ENCODE measurements around the gene ARHGAP23.
"Not testable (repeated sequence)": the region's sequence is repeated elsewhere in the genome, so short reads cannot be mapped to it uniquely, and the experiment has no call there.

DNA sequence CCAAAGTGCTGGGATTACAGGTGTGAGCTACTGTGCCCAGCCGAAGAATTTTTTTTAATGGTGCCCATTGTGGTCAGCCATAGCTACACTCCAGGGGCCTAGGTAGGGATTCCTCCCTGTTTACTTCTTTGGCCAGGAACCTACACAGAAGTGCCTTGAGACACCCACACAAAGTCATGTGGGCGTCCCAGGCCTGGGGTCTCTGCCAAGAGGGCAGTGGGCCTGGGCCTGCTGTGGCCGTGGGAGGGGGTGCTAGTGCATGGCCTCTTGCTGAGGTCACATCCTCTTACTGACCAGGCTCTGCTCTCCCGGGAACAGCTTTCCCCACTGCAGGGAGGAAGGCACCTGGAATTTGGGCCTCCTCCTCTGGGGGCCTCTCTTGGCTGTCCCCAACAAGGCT lies 50.4 kb downstream of the ARHGAP23 start:
- TF ChIP-seq, protein P1, sequence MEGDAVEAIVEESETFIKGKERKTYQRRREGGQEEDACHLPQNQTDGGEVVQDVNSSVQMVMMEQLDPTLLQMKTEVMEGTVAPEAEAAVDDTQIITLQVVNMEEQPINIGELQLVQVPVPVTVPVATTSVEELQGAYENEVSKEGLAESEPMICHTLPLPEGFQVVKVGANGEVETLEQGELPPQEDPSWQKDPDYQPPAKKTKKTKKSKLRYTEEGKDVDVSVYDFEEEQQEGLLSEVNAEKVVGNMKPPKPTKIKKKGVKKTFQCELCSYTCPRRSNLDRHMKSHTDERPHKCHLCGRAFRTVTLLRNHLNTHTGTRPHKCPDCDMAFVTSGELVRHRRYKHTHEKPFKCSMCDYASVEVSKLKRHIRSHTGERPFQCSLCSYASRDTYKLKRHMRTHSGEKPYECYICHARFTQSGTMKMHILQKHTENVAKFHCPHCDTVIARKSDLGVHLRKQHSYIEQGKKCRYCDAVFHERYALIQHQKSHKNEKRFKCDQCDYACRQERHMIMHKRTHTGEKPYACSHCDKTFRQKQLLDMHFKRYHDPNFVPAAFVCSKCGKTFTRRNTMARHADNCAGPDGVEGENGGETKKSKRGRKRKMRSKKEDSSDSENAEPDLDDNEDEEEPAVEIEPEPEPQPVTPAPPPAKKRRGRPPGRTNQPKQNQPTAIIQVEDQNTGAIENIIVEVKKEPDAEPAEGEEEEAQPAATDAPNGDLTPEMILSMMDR (IDR thresholded peaks at IDR 0.05; ENCODE audit: poor library complexity) = not testable (repeated sequence)
- TF ChIP-seq EZH2phosphoT487 (IDR thresholded peaks at IDR 0.05; ENCODE audit: low read depth, severe bottlenecking, unreplicated experiment) = not testable (repeated sequence)

Data from hepatocyte (in vitro differentiated cells).